Stimulated activated CD8-positive, alpha-beta memory T cell treated with anti-CD3 and anti-CD28 coated beads, Interleukin-12 subunit alpha, Interleukin-12 subunit beta, amount 100 ng/mL, for 1 hour (primary cell): ENCODE results near the gene EEF1AKMT1.
A peak's percentile ranks its signal among the peaks of the same experiment; 100 is the strongest.

Experiments
- DNase-seq: peaks from one replicate; pipeline ENCODE4 v3.0.0-alpha.2; 2020; ENCODE audit warnings: low read depth

Gene EEF1AKMT1

GRCh38 chr13:20718958-20719566 is 54.7 kb downstream of the EEF1AKMT1 start:
- no peak for DNase-seq

- DNase-seq, result no peak
These were observed 55.9 kb downstream of the EEF1AKMT1 start for GRCh38 chr13:20717581-20718542.

GRCh38 chr13:20716951-20717350 is 56.8 kb downstream of the EEF1AKMT1 start:
- no peak for DNase-seq

- DNase-seq, result no peak
These were observed 58.4 kb downstream of the EEF1AKMT1 start for GRCh38 chr13:20715330-20715712.

- DNase-seq, result no peak
These were observed 59.0 kb downstream of the EEF1AKMT1 start for GRCh38 chr13:20714563-20715329.

GRCh38 chr13:20714161-20714560 is 59.6 kb downstream of the EEF1AKMT1 start:
- no peak for DNase-seq

- no peak for DNase-seq
These were observed 60.0 kb downstream of the EEF1AKMT1 start for GRCh38 chr13:20713751-20714150.

GRCh38 chr13:20713014-20713376 is 60.8 kb downstream of the EEF1AKMT1 start:
- DNase-seq, result no peak

GRCh38 chr13:20711301-20712044 is 62.3 kb downstream of the EEF1AKMT1 start:
- DNase-seq, result no peak

- DNase-seq, result no peak
These were observed 64.0 kb downstream of the EEF1AKMT1 start for GRCh38 chr13:20709782-20710181.

GRCh38 chr13:20709369-20709768 is 64.4 kb downstream of the EEF1AKMT1 start:
- no peak for DNase-seq

- no peak for DNase-seq
These were observed 65.5 kb downstream of the EEF1AKMT1 start for GRCh38 chr13:20708216-20708615.

- no peak for DNase-seq
These were observed 67.1 kb downstream of the EEF1AKMT1 start for GRCh38 chr13:20706661-20707060.

GRCh38 chr13:20704459-20705069 is 69.2 kb downstream of the EEF1AKMT1 start:
- no peak for DNase-seq

GRCh38 chr13:20703780-20704458 is 69.8 kb downstream of the EEF1AKMT1 start:
- DNase-seq, result peak; percentile 47

GRCh38 chr13:20702915-20703779 is 70.6 kb downstream of the EEF1AKMT1 start, which contains the start of gene IL17D:
IL17D (plus strand) TSS chr13:20703699; CDS start chr13:20704002, 303 bp downstream.
- no peak for DNase-seq

- no peak for DNase-seq
These were observed 71.2 kb downstream of the EEF1AKMT1 start for GRCh38 chr13:20702530-20702914.

GRCh38 chr13:20701461-20701860 is 72.3 kb downstream of the EEF1AKMT1 start:
- no peak for DNase-seq

GRCh38 chr13:20700288-20700687 is 73.5 kb downstream of the EEF1AKMT1 start:
- DNase-seq, result no peak

GRCh38 chr13:20699715-20700114 is 74.0 kb downstream of the EEF1AKMT1 start:
- no peak for DNase-seq
